ENCODE data around the gene KIF1A. TPM values are rescaled to one million over a fixed set of nuclear protein-coding genes. Genes with fewer than 3 reads are reported as not detected.
"Not testable (repeated sequence)": the region's sequence is repeated elsewhere in the genome, so short reads cannot be mapped to it uniquely, and the experiment has no call there.

Gene KIF1A
- total RNA-seq, 4 donors from 2014 or later, result 1.7 to 4.1 (median 3.4) TPM

- no peaks in the 10 kb centered on the region for H3K4me1 ChIP-seq
- H3K27me3 ChIP-seq, result peaks cover 0 to 84% (median 0%) of the 10 kb centered on the region in 4 donors
- no peak for DNase-seq (ENCODE audit: extremely low spot score)
- no peaks in the 10 kb centered on the region for H3K9me3 ChIP-seq
- no peak overlapping the region for H3K4me3 ChIP-seq
- no peak overlapping the region for H3K27ac ChIP-seq (replicated peaks in 1 of 4)
- TF ChIP-seq EP300 (IDR thresholded peaks at IDR 0.05) (no peak), POLR2A (IDR thresholded peaks at IDR 0.05; ENCODE audit: low read depth) (no peak), POLR2AphosphoS5 (IDR thresholded peaks at IDR 0.05) (no peak), CTCF (IDR thresholded peaks at IDR 0.05) (no peak)
- intact Hi-C loops (cut with DNase I), result no loop called here
- H3K36me3 ChIP-seq, result no peaks in the 10 kb centered on the region
- WGBS, result 89% methylated on average over 28 of the region's 43 CpGs
These were observed 37.7 kb downstream of the KIF1A start for GRCh38 chr2:240782221-240782885.

- DNase-seq (ENCODE audit: extremely low spot score), result no peak
These were observed 38.4 kb downstream of the KIF1A start for GRCh38 chr2:240781471-240782220.

GRCh38 chr2:240780023-240780700, 39.9 kb downstream of the KIF1A start:
- no peak for DNase-seq (ENCODE audit: extremely low spot score)
- Histone ChIP-seq H3K9me3 (no peaks in the 10 kb centered on the region), H3K27ac (replicated peaks in 1 of 4) (no peak overlapping the region), H3K27me3 (peaks cover 0 to 66% (median 0%) of the 10 kb centered on the region in 4 donors), H3K4me3 (no peak overlapping the region), H3K4me1 (no peaks in the 10 kb centered on the region), H3K36me3 (no peaks in the 10 kb centered on the region)
- TF ChIP-seq EP300 (IDR thresholded peaks at IDR 0.05), result no peak
- TF ChIP-seq POLR2AphosphoS5 (IDR thresholded peaks at IDR 0.05), result no peak
- TF ChIP-seq CTCF (IDR thresholded peaks at IDR 0.05), result no peak
- no peak for TF ChIP-seq POLR2A (IDR thresholded peaks at IDR 0.05; ENCODE audit: low read depth)
- intact Hi-C loops (cut with DNase I), result no loop called here
- 67% methylated on average over 39 of the region's 39 CpGs for WGBS

More at GRCh38 chr2:240781471-240782220, 38.4 kb downstream of the KIF1A start:
- Histone ChIP-seq H3K27ac (replicated peaks in 1 of 4) (no peak overlapping the region), H3K36me3 (no peaks in the 10 kb centered on the region), H3K4me1 (no peaks in the 10 kb centered on the region), H3K4me3 (no peak overlapping the region), H3K27me3 (peaks cover 0 to 80% (median 0%) of the 10 kb centered on the region in 4 donors), H3K9me3 (no peaks in the 10 kb centered on the region)
- TF ChIP-seq CTCF (IDR thresholded peaks at IDR 0.05), result no peak
- no peak for TF ChIP-seq POLR2AphosphoS5 (IDR thresholded peaks at IDR 0.05)
- TF ChIP-seq POLR2A (IDR thresholded peaks at IDR 0.05; ENCODE audit: low read depth), result no peak
- TF ChIP-seq EP300 (IDR thresholded peaks at IDR 0.05), result no peak
- 86% methylated on average over 58 of the region's 58 CpGs for WGBS
- intact Hi-C loops (cut with DNase I), result no loop called here

GRCh38 chr2:240779250-240779832, 40.7 kb downstream of the KIF1A start:
- H3K27ac ChIP-seq (replicated peaks in 1 of 4); intact Hi-C loops (cut with DNase I); H3K4me1 ChIP-seq; H3K4me3 ChIP-seq; H3K9me3 ChIP-seq; H3K36me3 ChIP-seq; DNase-seq (ENCODE audit: extremely low spot score): not testable (repeated sequence)
- peaks cover 0 to 57% (median 0%) of the 10 kb centered on the region in 4 donors for H3K27me3 ChIP-seq
- 85% methylated on average over 6 of the region's 6 CpGs for WGBS

- DNase-seq (ENCODE audit: extremely low spot score), result no peak
- H3K4me3 ChIP-seq, result no peak overlapping the region
- TF ChIP-seq POLR2A (IDR thresholded peaks at IDR 0.05; ENCODE audit: low read depth), result no peak
- no peak for TF ChIP-seq EP300 (IDR thresholded peaks at IDR 0.05)
- TF ChIP-seq CTCF (IDR thresholded peaks at IDR 0.05), result no peak
- no peak for TF ChIP-seq POLR2AphosphoS5 (IDR thresholded peaks at IDR 0.05)
- H3K4me1 ChIP-seq, result no peaks in the 10 kb centered on the region
- H3K27ac ChIP-seq (replicated peaks in 1 of 4), result no peak overlapping the region
- no peaks in the 10 kb centered on the region for H3K36me3 ChIP-seq
- 77% methylated on average over 26 of the region's 26 CpGs for WGBS
- no peaks in the 10 kb centered on the region for H3K9me3 ChIP-seq
- intact Hi-C loops (cut with DNase I), result no loop called here
- peaks cover 0 to 48% (median 0%) of the 10 kb centered on the region in 4 donors for H3K27me3 ChIP-seq
These were observed 41.6 kb downstream of the KIF1A start for GRCh38 chr2:240778426-240778825.
